K562 (cell line): ENCODE results near the gene THAP12. TPM values are rescaled to one million over a fixed set of nuclear protein-coding genes. Genes with fewer than 3 reads are reported as not detected.

Experiments used
- ATF4 ChIP-seq: fragments of 450-650 bp; formaldehyde crosslinking; IDR thresholded peaks from 2 replicates; pipeline ENCODE4 v1.4.0; 2022; ENCODE audit warnings: mild to moderate bottlenecking, moderate library complexity
- CBFA2T3 ChIP-seq: fragments of 450-650 bp; IDR thresholded peaks from 2 replicates; pipeline ENCODE4 v1.6.1; 2017
- CCNT2 ChIP-seq: IDR thresholded peaks from 2 replicates; pipeline ENCODE4 v1.6.1; 2011; ENCODE audit warnings: borderline replicate concordance, low read depth, mild to moderate bottlenecking, moderate library complexity, mixed read lengths, low read length; ENCODE audit not compliant: insufficient read length; ENCODE audit errors: extremely low read depth
- CHCHD3 ChIP-seq: fragments of 250-450 bp; sonication (Bioruptor Pico); IDR thresholded peaks from 2 replicates; pipeline ENCODE4 v2.1.2; 2022; ENCODE audit warnings: mild to moderate bottlenecking
- ELF1 ChIP-seq: fragments of 200-800 bp; sonication (Bioruptor generic); IDR thresholded peaks from 2 replicates; pipeline ENCODE4 v1.6.1; 2016; ENCODE audit warnings: missing genetic modification characterization, missing compliant biosample characterization
- ELK3 ChIP-seq: fragments of 450-650 bp; formaldehyde crosslinking; IDR thresholded peaks from 2 replicates; pipeline ENCODE4 v1.4.0; 2020; ENCODE audit warnings: mild to moderate bottlenecking
- FOXK2 ChIP-seq, 2 experiments: fragments of 450-650 bp; IDR thresholded peaks in 1 of 2; conservative IDR thresholded peaks in 1 of 2; 2 replicates each; pipeline ENCODE4 v1.6.1; 2016; ENCODE audit warnings: low read depth in 2 of 2, mild to moderate bottlenecking in 1 of 2
- HMGN3 ChIP-seq: IDR thresholded peaks from 2 replicates; pipeline ENCODE4 v1.6.1; 2011; ENCODE audit warnings: borderline replicate concordance, low read depth, mild to moderate bottlenecking, mixed read lengths, low read length; ENCODE audit not compliant: insufficient read length; ENCODE audit errors: extremely low read depth
- KDM2B ChIP-seq: fragments of 250-450 bp; sonication (Bioruptor Pico); IDR thresholded peaks from 2 replicates; pipeline ENCODE4 v1.8.0; 2021; ENCODE audit warnings: mild to moderate bottlenecking, moderate library complexity
- PHB ChIP-seq: fragments of 250-450 bp; sonication (Bioruptor Pico); IDR thresholded peaks from 2 replicates; pipeline ENCODE4 v1.5.0; 2021
- POLR2H ChIP-seq: IDR thresholded peaks from 2 replicates; pipeline ENCODE4 v1.6.1; 2016; ENCODE audit warnings: missing genetic modification characterization, low read depth, mild to moderate bottlenecking, control low read depth, missing compliant biosample characterization, moderate library complexity
- RCOR1 ChIP-seq, 2 experiments: IDR thresholded peaks; 2 replicates each; pipeline ENCODE4 v1.6.1; 2012; ENCODE audit warnings: low read depth in 2 of 2, low read length in 2 of 2, borderline replicate concordance in 1 of 2, improper control_type of control experiment in 1 of 2
- SETDB1 ChIP-seq: IDR thresholded peaks from one replicate; pipeline ENCODE4 v1.6.1; 2012; ENCODE audit warnings: low read length, control low read depth, inconsistent platforms
- ZBTB26 ChIP-seq: fragments of 450-650 bp; formaldehyde crosslinking; IDR thresholded peaks from 2 replicates; pipeline ENCODE4 v1.4.0; 2022; ENCODE audit warnings: missing genetic modification characterization
- ZBTB33 ChIP-seq: sonication (generic); formaldehyde crosslinking; IDR thresholded peaks from 2 replicates; pipeline ENCODE4 v1.8.1; 2023; ENCODE audit warnings: mild to moderate bottlenecking, missing genetic modification reagents
- ZC3H11A ChIP-seq: IDR thresholded peaks from 2 replicates; pipeline ENCODE4 v1.6.1; 2012; ENCODE audit warnings: low read depth, low read length, improper control_type of control experiment
- ZNF217 ChIP-seq: sonication (generic); formaldehyde crosslinking; IDR thresholded peaks from 2 replicates; pipeline ENCODE4 v1.8.0; 2022; ENCODE audit warnings: mild to moderate bottlenecking, missing genetic modification reagents
- ZNF280B ChIP-seq: fragments of 250-450 bp; sonication (Bioruptor Pico); IDR thresholded peaks from 2 replicates; pipeline ENCODE4 v1.5.1; 2021; ENCODE audit warnings: mild to moderate bottlenecking
- ZNF507 ChIP-seq: conservative IDR thresholded peaks from 2 replicates; pipeline ENCODE4 v1.6.1; 2017; ENCODE audit warnings: missing genetic modification characterization, missing compliant biosample characterization
- ZNF583 ChIP-seq: fragments of 250-450 bp; sonication (Bioruptor Pico); IDR thresholded peaks from 2 replicates; pipeline ENCODE4 v1.4.0; 2020
- ZNF589 ChIP-seq: fragments of 200-800 bp; sonication (Bioruptor generic); IDR thresholded peaks from 2 replicates; pipeline ENCODE4 v1.6.1; 2016; ENCODE audit warnings: low read depth, missing genetic modification characterization, missing compliant biosample characterization
- ZNF79 ChIP-seq: fragments of 250-450 bp; sonication (Bioruptor Pico); IDR thresholded peaks from 2 replicates; pipeline ENCODE4 v1.4.0; 2020; ENCODE audit warnings: low read depth, mild to moderate bottlenecking, moderate library complexity
- polyA plus RNA-seq, 8 experiments: library from polyadenylated mRNA; depleted of rRNA in 4 of 8; stranded (reverse) in 5 of 8; unstranded in 3 of 8; fragments of >200 nt; fragmentation: Nextera tagmentation in 2 of 8; fragmentation: Illumina TruSeq in 1 of 8; extraction: Ambion mirVana in 2 of 8; extraction: Trizol in 1 of 8; gene quantifications; 2 replicates each; pipeline versions ENCODE4 v1.2.1 to v1.2.3, GENCODE V29; 2011 to 2014; ENCODE audit warnings: inconsistent platforms in 1 of 8, missing spikeins in 1 of 8
- total RNA-seq, 7 experiments: library from RNA; depleted of rRNA in 6 of 7; stranded (reverse); fragments of >200 nt in 6 of 7; fragmentation: Illumina TruSeq in 2 of 7; extraction: Trizol in 2 of 7; gene quantifications; 2 replicates each; pipeline versions ENCODE4 v1.2.1 to v1.2.3, GENCODE V29; 2011 to 2021; ENCODE audit warnings: low replicate concordance in 1 of 7

Gene THAP12
- total and polyA plus RNA-seq, 9 of the 15 experiments (the other 6 are each of a cell fraction or from before 2014, with no cell fraction given): 28.1 to 103 (median 57.8) TPM

GRCh38 chr11:76380977-76381719 lies at the start of gene THAP12, which contains the start of gene GVQW3 (continued):
- TF ChIP-seq ZBTB26 (CRISPR knock-in tag) (no peak; the same call in 1 of the 2 replicates), ZNF280B (CRISPR knock-in tag) (no peak), KDM2B (CRISPR knock-in tag) (no peak), ZNF589 (no peak), POLR2H (tag) (no peak), ELK3 (CRISPR knock-in tag) (no peak), FOXK2 (conservative IDR thresholded peaks at IDR 0.05 in 1 of 2, IDR thresholded peaks at IDR 0.05 in 1 of 2; ENCODE audit: low read depth in 2 of 2) (no peak; a peak in 1 of 4 replicates), ZNF583 (CRISPR knock-in tag) (no peak; the same call in 1 of the 2 replicates), SETDB1 (no peak), ZNF79 (CRISPR knock-in tag) (no peak), RCOR1 (IDR thresholded peaks at IDR 0.05; ENCODE audit: borderline replicate concordance in 1 of 2, low read depth in 2 of 2, low read length in 2 of 2) (peak in 1 of 2 experiments; percentile 39; a peak in 1 of 4 replicates), PHB (CRISPR knock-in tag) (no peak), ZC3H11A (no peak), HMGN3 (no peak), ZBTB33 (no peak; the same call in 1 of the 2 replicates), CHCHD3 (no peak), ZNF217 (no peak), CBFA2T3 (no peak), ELF1 (tag) (peak; percentile 85), CCNT2 (peak; percentile 77), ATF4 (CRISPR knock-in tag) (0 out of 2 replicates have a peak, but pooled peaks have one; percentile 26), ZNF507 (tag) (no peak)
